Suprapubic skin (tissue), 4 donors: ENCODE results near the gene RSPRY1. TPM values are rescaled to one million over a fixed set of nuclear protein-coding genes. Genes with fewer than 3 reads are reported as not detected.

Experiments
- DNase-seq, 2 donors: peaks; one replicate each; pipeline ENCODE4 v3.0.0-alpha.2; 2019; ENCODE audit warnings: low spot score in 2 of 2
- H3K27ac ChIP-seq: fragments of 200-600 bp; sonication (generic); one replicate; pipeline ENCODE4 v1.5.1; 2019
- H3K27me3 ChIP-seq: fragments of 200-600 bp; sonication (generic); one replicate; pipeline ENCODE4 v1.5.1; 2019
- H3K36me3 ChIP-seq: fragments of 200-600 bp; sonication (generic); one replicate; pipeline ENCODE4 v1.5.1; 2019
- H3K4me1 ChIP-seq: fragments of 200-600 bp; sonication (generic); one replicate; pipeline ENCODE4 v1.5.1; 2019
- H3K4me3 ChIP-seq: fragments of 200-600 bp; sonication (generic); one replicate; pipeline ENCODE4 v1.5.1; 2019; ENCODE audit warnings: mild to moderate bottlenecking
- H3K9me3 ChIP-seq: fragments of 200-600 bp; sonication (generic); one replicate; pipeline ENCODE4 v1.5.1; 2019
- EP300 ChIP-seq: sonication (generic); formaldehyde crosslinking; IDR thresholded peaks from one replicate; pipeline ENCODE4 v1.6.1; 2017; ENCODE audit warnings: antibody characterized with exemption
- POLR2A ChIP-seq, 2 donors: fragments of 450-650 bp; IDR thresholded peaks; one replicate each; pipeline ENCODE4 v1.6.1; 2017; ENCODE audit warnings: antibody characterized with exemption in 2 of 2, mild to moderate bottlenecking in 2 of 2, moderate library complexity in 2 of 2
- POLR2AphosphoS5 ChIP-seq, 3 donors: sonication (generic); formaldehyde crosslinking; IDR thresholded peaks; one replicate each; pipeline ENCODE4 v1.6.1; 2017; ENCODE audit warnings: antibody characterized with exemption in 3 of 3
- WGBS: methylation state at CpG from one replicate; pipeline ENCODE4 v1.1.5; 2018; 5-methylcytosine and 5-hydroxymethylcytosine counted together
- total RNA-seq, 4 donors: library from RNA; depleted of rRNA; stranded (reverse); fragments of >200 nt; gene quantifications; one replicate each; pipeline ENCODE4 v1.1.0, GENCODE V29; 2016
- TF ChIP-seq, protein P1 (sequence below), 2 donors: fragments of 200-600 bp in 1 of 2; fragments of 450-650 bp in 1 of 2; sonication (generic) in 1 of 2; IDR thresholded peaks; one replicate each; pipeline ENCODE4 v1.5.1; 2016 to 2019; ENCODE audit warnings: antibody characterized with exemption in 2 of 2, mild to moderate bottlenecking in 1 of 2, moderate library complexity in 1 of 2

Gene RSPRY1
- total RNA-seq, 4 donors from 2014 or later = 16.3 to 48.3 (median 35.2) TPM

- Histone ChIP-seq H3K27ac (peak within 1 kb of the TSS; percentile 80), H3K36me3 (no peaks in the 10 kb centered on the region), H3K9me3 (no peaks in the 10 kb centered on the region), H3K27me3 (peaks cover 15% of the 10 kb centered on the region), H3K4me1 (peaks cover 19% of the 10 kb centered on the region), H3K4me3 (peak within 1 kb of the TSS; percentile 60)
- WGBS = 0% methylated on average over 11 of the region's 95 CpGs
- DNase-seq = peak in 1 of 2 donors; percentile 67
- TF ChIP-seq EP300 = no peak
- TF ChIP-seq POLR2A (IDR thresholded peaks at IDR 0.05) = no peak
- TF ChIP-seq, protein P1, sequence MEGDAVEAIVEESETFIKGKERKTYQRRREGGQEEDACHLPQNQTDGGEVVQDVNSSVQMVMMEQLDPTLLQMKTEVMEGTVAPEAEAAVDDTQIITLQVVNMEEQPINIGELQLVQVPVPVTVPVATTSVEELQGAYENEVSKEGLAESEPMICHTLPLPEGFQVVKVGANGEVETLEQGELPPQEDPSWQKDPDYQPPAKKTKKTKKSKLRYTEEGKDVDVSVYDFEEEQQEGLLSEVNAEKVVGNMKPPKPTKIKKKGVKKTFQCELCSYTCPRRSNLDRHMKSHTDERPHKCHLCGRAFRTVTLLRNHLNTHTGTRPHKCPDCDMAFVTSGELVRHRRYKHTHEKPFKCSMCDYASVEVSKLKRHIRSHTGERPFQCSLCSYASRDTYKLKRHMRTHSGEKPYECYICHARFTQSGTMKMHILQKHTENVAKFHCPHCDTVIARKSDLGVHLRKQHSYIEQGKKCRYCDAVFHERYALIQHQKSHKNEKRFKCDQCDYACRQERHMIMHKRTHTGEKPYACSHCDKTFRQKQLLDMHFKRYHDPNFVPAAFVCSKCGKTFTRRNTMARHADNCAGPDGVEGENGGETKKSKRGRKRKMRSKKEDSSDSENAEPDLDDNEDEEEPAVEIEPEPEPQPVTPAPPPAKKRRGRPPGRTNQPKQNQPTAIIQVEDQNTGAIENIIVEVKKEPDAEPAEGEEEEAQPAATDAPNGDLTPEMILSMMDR (IDR thresholded peaks at IDR 0.05) = no peak
- TF ChIP-seq POLR2AphosphoS5 (IDR thresholded peaks at IDR 0.05) = no peak
Observed at GRCh38 chr16:57284209-57284951, 98.3 kb downstream of the RSPRY1 start, which contains the start of gene PLLP. Gene PLLP, minus strand, starts transcription at chr16:57284672. Its CDS starts 132 bp downstream, at chr16:57284540.

GRCh38 chr16:57284952-57285363 is 98.8 kb downstream of the RSPRY1 start:
- Histone ChIP-seq H3K4me3 (peak overlapping the region; percentile 60), H3K36me3 (no peaks in the 10 kb centered on the region), H3K9me3 (no peaks in the 10 kb centered on the region), H3K27me3 (peaks cover 15% of the 10 kb centered on the region), H3K4me1 (peaks cover 19% of the 10 kb centered on the region), H3K27ac (peak overlapping the region; percentile 80)
- 16% methylated on average over 21 of the region's 22 CpGs for WGBS
- DNase-seq = no peak
- TF ChIP-seq, protein P1 (IDR thresholded peaks at IDR 0.05) = no peak
- TF ChIP-seq POLR2A (IDR thresholded peaks at IDR 0.05) (no peak), EP300 (no peak), POLR2AphosphoS5 (IDR thresholded peaks at IDR 0.05) (no peak)

- peaks cover 19% of the 10 kb centered on the region for H3K4me1 ChIP-seq
- H3K27ac ChIP-seq = no peak overlapping the region
- DNase-seq = peak in 1 of 2 donors; percentile 13
- H3K27me3 ChIP-seq = peaks cover 15% of the 10 kb centered on the region
- peak overlapping the region; percentile 60 for H3K4me3 ChIP-seq
- no peak for TF ChIP-seq POLR2A (IDR thresholded peaks at IDR 0.05)
- WGBS = 59% methylated on average over 5 of the region's 5 CpGs
- H3K9me3 ChIP-seq = no peaks in the 10 kb centered on the region
- H3K36me3 ChIP-seq = no peaks in the 10 kb centered on the region
Observed at GRCh38 chr16:57285379-57285778, 99.2 kb downstream of the RSPRY1 start.

DNA sequence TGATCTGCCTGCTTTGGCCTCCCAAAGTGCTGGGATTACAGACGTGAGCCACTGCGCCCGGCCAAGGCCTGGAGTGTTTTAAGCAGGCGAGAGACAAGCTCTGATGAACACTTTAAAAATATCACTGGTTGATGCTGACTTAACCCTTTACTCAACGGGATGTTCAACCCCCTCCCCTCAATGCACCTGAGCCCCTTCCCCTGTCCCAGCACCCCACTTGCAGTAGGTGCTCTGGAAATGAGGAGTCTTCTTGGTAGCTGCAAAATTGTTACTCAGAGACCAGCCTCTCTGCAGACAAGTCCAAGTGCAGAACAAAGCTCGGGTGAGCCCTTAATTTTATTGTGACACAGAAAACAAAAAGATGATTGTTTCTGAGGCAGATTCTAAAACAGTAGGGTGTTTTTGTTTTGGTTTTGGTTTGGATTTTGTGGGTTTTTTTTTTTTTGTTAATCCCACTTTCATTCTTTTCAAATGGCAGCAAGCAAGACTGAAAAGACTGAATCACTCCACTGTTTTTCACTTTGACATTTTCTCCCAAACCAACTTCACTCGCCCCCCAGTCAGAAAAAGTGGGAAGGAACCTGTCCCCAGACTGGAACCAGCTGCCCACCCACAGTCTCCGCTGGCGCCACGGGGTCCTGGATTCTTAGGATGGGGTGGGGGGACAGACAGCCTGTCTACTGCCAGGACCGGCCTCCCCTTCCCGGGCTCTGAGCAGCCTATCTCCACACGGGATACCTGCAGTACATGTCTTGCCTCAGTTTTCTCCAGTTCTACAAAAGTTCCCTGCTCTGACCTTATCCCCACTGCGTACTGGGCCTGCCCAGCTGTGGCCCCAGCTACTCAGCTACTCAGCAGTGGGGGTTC is 103.5 kb downstream of the RSPRY1 start:
- Histone ChIP-seq H3K9me3 (no peaks in the 10 kb centered on the region), H3K4me3 (no peak overlapping the region), H3K27me3 (peaks cover under 1% of the 10 kb centered on the region), H3K27ac (no peak overlapping the region), H3K4me1 (peaks cover 7% of the 10 kb centered on the region), H3K36me3 (no peaks in the 10 kb centered on the region)
- TF ChIP-seq POLR2A (IDR thresholded peaks at IDR 0.05) (no peak), EP300 (no peak), POLR2AphosphoS5 (IDR thresholded peaks at IDR 0.05) (no peak)
- TF ChIP-seq, protein P1 (IDR thresholded peaks at IDR 0.05) = no peak
- 64% methylated on average over 14 of the region's 14 CpGs for WGBS
- DNase-seq = no peak

Other genes with a start within 250 kb of the RSPRY1 start
- gene CETP, start 224.4 kb upstream of the RSPRY1 start, total RNA-seq = 1 to 10 TPM in 1 of 4 donors, under 1 TPM in 1, not detected in 2; 0.72 to 1.7 TPM
- 100 to 1,000 TPM in 1 of 4 donors, 10 to 100 TPM in 3; 36.9 to 133 (median 54.4) TPM for gene NLRC5, start 196.8 kb upstream of the RSPRY1 start, total RNA-seq
- gene CPNE2, start 93.7 kb upstream of the RSPRY1 start, total RNA-seq = 10 to 100 TPM; 12.7 to 23.1 (median 15.7) TPM
- 100 to 1,000 TPM in 1 of 4 donors, 10 to 100 TPM in 3; 47.1 to 109 (median 60.3) TPM for gene PSME3IP1, start 290 bp upstream of the RSPRY1 start, total RNA-seq
- 10 to 100 TPM; 27.8 to 66.2 (median 51.0) TPM for gene ARL2BP, start 58.9 kb downstream of the RSPRY1 start, total RNA-seq
- 100 to 1,000 TPM in 3 of 4 donors, 10 to 100 TPM in 1; 34.7 to 215 (median 205) TPM for gene PLLP, start 98.3 kb downstream of the RSPRY1 start, total RNA-seq
- 10 to 100 TPM in 1 of 4 donors, 1 to 10 TPM in 3; 1.5 to 11.7 (median 3.3) TPM for gene CCL22, start 172.5 kb downstream of the RSPRY1 start, total RNA-seq
- 10 to 100 TPM; 12.8 to 25.1 (median 13.6) TPM for gene CX3CL1, start 186.2 kb downstream of the RSPRY1 start, total RNA-seq
- 1 to 10 TPM in 1 of 4 donors, not detected in 3; 2.6 TPM for gene CCL17, start 218.4 kb downstream of the RSPRY1 start, total RNA-seq